GM19397 (cell line): Measurements from ENCODE around the gene TWNK.
"Not testable (repeated sequence)": the region's sequence is repeated elsewhere in the genome, so short reads cannot be mapped to it uniquely, and the experiment has no call there.

Experiments
- ATAC-seq: cut with Tn5 transposase; IDR thresholded peaks from one replicate; pipeline ENCODE4 v1.9.1; 2021; ENCODE audit warnings: mild to moderate bottlenecking, moderate library complexity; ENCODE audit not compliant: unreplicated experiment

The TWNK gene

DNA sequence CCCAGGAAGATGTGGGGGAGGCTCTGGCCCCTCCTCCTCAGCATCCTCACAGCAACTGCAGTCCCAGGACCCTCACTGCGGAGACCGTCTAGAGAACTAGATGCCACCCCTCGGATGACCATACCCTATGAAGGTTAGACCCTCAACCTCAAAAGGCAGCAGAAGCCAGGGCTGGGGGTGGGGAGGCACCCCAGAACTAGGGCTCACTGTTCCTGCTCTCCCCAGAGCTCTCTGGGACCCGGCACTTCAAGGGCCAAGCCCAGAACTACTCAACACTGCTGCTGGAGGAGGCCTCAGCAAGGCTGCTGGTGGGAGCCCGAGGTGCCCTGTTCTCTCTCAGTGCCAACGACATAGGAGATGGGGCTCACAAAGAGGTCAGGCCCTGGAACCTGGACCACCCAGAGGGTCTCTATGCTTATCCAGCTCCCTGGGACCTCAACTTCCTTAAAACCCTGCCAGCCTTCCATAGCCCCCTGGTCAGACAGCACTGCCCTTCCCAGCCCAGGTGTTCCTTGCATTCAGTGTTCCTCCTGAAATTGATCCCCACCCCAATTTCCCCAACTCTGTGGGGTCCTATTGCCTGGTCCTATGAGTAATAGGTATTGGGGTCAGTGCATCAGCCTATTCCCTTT lies 14.3 kb upstream of the TWNK start:
- ATAC-seq, result no peak

DNA sequence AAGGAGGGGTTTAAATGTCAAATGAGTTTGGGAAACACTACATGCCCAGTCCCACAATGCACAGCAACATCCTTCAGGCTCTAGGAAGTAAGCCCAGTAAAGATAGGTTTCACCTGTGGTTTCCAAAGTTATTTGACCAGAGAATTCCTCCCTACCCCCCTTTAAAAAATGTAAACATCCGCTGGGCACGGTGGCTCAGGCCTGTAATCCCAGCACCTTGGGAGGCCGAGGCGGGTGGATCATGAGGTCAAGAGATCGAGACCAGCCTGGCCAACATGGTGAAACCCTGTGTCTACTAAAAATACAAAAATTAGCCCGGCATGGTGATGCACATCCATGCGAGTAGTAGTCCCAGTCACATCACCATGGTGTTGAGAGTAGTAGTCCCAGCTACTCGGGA lies 11.9 kb upstream of the TWNK start:
- not testable (repeated sequence) for ATAC-seq

DNA sequence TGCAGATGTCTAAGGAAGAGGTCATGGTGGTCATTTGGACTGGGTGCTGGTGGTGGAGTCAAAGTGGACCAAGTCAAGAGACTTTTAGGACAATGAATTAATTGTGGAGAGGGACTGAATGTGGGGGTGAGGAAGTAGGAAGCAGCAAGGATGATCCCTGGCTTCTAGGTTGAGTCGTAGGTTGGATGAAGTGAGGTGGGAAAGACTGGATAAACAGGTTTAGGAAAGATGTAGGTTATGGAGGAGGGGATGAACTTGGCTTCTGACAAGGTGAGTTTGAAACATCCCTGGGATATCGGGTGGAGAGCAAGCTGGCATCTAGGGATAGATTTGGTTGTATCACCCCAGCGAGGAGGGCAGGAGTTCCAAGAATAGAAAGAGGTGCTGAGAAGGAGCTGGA lies 10.4 kb upstream of the TWNK start:
- ATAC-seq, result no peak

DNA sequence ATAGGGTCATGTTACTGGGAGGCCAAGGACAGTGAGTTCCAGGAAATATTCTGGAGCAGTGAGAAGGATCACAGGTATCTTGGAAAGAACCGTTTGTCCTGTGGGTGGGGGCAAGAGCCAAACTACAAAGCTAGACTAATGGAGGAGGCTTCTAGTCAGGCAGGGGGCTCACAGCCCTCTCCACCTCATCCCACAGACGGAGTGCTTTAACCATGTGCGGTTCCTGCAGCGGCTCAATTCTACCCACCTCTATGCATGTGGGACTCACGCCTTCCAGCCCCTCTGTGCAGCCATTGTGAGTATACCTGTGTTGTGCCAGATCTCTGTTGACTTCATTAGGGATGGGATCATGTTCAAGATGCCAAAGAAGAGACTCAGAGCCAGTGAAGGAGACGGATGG lies 9.9 kb upstream of the TWNK start:
- ATAC-seq, result no peak

DNA sequence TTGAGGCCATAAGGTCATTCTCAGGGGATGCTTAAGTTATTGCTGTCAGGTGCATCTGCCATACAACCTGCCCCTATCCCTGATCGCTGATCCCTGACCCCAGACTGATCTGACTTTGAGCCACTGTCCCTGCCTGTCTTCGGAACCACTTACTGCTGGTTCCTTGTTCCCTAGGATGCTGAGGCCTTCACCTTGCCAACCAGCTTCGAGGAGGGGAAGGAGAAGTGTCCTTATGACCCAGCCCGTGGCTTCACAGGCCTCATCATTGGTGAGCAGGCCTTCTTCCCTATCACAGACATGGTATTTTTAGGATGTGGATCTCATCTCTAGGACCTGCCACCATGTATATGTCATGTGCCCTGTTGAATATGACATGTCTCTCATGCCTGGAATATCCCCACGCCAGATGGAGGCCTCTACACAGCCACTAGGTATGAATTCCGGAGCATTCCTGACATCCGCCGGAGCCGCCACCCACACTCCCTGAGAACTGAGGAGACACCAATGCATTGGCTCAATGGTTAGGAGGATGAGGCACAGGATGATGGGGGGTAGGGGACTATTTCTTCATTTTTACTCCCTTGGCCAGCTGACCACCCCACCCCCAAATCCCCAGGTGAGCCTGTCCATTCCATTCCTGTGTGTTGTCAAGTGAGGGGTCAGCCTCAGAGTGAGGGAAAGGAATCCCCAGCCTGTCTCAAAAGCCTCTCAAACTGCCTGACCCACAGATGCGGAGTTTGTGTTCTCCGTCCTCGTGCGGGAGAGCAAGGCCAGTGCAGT lies 9.0 kb upstream of the TWNK start:
- no peak for ATAC-seq

DNA sequence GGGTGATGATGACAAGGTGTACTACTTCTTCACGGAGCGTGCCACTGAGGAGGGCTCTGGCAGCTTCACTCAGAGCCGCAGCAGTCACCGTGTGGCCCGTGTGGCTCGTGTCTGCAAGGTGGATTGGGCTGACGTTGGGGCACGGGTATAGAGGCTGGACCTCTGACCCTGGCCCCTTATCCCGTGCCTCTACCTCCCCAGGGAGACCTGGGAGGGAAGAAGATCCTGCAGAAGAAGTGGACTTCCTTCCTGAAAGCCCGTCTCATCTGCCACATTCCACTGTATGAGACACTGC lies 8.5 kb upstream of the TWNK start:
- no peak for ATAC-seq

DNA sequence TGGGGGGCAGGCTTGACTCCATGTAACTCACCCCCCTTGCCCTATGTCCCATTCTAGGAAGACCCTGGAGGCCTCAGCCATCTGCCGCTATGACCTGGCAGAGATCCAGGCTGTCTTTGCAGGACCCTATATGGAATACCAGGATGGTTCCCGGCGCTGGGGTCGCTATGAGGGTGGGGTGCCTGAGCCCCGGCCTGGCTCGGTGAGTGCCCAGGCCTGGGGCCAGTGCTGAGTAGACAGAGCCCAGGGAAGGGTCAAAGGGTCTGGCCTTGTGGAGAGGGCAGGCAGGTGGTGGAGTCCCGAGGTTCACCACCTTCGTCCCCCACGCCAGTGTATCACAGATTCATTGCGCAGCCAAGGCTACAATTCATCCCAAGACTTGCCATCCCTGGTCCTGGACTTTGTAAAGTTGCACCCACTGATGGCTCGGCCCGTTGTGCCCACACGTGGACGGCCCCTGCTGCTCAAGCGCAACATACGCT lies 7.5 kb upstream of the TWNK start:
- ATAC-seq, result no peak

DNA sequence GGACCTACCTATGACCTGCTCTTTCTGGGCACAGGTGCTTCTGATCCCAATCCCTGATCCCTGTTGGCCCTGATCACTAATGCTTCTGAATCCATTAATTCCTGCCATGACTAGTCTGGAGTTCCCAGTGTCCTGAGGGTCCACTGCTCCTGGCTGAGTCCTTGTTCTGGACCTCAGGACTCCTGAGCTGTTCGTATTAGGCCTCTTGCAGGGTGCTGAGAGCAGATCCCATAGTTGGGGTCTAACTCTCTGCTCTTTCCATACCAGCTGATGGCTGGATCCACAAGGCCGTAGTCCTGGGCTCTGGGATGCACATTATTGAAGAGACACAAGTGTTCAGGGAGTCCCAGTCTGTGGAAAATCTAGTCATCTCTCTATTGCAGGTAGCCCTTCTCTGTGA lies 7.0 kb upstream of the TWNK start:
- ATAC-seq, result no peak

DNA sequence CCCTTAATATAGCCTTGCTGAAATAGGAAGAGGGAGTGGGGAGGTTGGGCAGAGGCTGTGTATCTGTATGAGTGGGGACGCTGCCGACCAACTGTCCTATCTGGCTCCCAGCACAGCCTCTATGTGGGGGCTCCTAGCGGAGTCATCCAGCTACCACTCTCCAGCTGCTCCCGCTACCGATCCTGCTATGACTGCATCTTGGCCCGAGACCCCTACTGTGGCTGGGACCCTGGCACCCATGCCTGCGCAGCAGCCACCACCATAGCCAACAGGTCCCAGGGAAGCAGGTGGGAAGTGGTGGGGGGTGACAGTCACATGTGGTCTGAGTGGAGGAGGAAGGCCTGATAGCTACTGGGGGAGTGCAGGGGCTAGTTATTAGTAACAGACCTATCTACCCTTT lies 6.6 kb upstream of the TWNK start:
- no peak for ATAC-seq

DNA sequence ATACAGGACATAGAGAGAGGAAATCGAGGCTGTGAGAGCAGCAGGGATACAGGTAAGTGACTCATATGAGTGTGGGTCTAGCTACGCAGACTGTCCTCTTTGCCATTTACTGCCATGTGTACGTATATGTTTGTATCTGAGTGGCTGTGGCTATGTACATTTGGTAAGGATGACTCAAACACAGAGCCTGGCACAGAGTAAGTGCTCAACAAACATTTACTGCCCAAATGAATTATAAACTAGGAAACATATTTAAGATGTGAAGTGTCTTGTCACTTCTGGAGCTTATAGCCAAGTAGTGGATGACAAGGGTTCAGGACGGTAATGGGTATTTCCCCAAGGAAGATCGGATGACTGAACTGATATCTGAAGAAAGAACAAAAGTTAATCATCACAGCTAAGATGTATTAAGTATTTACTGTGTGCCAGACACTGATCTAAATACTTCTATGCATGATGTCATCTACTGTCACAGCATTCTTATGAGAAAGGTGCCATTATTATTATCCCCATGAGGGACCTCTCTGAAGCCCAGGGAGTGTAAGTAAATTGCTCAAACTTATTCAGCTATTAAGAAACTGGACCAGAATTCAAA lies 6.1 kb upstream of the TWNK start:
- no peak for ATAC-seq

DNA sequence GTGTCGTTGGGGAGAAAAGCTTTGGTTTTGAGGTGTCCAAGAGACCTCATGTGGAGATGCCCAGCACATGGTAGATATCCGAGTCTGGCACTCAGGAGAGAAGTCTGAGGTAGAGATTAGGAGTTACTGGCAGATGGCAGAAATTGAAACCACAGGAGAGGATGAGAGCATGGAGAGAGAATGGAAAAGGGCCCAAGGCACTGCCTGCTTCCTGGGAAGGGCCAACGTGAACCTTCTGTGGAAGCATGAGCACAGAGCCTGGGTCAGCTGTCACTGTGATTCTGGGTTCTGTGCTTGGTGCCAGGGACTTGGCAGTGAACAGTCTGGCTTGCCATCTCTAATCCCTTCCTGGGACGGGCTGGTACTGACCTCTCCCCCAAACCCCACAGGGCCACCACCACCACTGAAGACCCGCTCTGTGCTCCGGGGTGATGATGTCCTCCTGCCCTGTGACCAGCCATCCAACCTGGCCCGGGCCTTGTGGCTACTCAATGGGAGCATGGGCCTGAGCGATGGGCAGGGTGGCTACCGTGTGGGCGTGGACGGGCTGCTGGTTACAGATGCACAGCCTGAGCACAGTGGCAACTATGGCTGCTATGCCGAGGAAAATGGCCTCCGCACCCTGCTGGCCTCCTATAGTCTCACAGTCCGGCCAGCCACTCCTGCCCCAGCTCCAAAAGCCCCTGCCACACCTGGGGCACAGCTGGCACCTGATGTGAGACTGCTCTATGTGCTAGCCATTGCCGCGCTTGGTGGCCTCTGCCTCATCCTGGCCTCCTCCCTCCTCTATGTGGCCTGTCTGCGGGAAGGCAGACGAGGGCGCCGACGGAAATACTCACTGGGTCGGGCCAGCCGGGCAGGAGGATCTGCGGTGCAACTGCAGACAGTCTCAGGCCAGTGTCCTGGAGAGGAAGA lies 4.2 kb upstream of the TWNK start:
- ATAC-seq, result no peak

DNA sequence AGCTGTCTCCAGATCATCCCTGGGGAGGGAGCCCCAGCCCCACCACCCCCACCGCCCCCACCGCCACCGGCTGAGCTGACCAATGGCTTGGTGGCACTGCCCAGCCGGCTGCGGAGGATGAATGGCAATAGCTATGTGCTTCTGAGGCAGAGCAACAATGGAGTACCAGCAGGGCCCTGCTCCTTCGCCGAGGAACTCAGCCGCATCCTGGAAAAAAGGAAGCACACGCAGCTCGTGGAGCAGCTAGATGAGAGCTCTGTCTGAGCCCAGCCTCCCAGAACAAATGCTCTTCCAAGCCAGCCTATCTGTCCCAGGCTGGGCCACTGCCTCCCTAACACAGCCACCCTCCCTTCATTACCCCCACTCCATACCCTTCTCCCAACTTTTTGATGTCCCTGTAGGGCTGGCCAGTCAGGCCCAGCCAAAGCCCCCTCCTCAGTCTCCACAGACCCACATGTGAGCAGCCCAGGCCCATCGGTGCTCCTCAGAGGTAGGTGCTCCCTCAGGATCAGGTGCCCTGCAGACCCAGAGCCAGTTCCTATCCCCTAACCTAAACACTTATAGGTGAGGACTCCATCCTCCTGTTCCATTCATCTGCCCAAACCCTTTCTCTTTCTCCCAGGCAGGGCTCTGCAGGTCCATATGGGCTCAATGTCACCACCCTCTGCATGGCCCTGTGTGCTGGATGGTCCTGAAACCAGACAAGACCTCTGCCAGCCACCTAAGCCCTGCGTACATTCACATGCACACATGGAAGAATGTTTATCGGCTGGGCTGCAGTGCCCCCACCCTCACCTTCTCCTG lies 3.3 kb upstream of the TWNK start:
- ATAC-seq, result no peak

DNA sequence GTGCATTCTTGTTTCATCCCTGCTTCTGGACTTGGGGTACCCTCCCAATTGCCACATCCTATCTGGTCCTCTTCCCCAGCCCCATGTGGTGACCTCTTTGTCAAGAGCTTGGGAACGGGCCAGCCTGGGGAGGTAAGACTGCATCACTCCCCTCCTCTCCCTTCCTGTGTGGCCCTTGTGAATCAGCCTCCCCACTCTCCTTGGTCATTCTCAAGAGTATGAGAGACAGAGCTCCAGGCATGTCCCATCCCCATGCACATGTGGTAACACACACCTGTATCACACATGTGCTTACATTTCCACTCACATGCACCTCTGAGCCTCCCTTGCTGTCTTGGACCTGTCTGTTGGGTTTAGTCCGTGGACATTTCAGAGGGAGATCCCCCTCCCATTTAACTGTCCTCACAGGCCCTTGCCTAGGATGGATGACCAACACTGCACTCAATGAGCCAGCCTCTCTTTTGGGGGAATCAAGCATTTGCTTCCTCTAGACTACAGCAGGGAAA lies 2.6 kb upstream of the TWNK start:
- no peak for ATAC-seq

DNA sequence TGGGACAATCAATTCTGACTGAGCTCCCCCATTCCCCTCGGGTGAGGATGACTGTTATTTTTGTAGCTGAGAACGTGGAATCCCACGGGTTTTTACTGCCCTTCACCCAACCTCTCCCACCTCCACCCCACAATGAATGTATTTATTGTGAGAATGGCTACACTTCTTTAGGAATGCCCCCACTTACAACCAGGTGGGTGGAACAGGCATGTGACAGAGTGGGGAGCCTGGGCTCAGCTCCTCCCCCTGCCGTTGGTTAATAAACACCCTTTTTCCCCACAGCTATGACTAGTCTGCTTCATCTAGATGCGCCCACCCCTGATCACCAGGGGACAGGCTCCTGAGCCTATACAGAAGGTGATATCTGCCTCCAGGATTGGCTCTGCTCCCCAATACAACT lies 2.0 kb upstream of the TWNK start:
- no peak for ATAC-seq

DNA sequence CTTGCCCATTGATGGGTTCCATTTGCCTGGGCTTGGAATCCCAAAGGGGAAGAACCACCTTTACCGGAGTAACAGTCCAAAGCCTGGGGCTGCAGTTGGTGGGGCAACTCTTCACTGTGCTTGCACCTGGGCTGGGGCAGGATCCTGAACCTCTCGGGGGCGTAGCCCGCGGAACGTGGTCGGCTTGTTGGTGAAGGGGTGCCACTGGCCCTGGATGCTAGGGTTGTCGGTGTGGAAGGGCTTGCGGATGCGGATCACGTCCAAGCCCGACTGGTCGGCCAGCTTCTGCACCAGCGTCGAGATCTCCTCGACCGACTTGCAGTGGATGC lies 756 bp upstream of the TWNK start:
- no peak for ATAC-seq

DNA sequence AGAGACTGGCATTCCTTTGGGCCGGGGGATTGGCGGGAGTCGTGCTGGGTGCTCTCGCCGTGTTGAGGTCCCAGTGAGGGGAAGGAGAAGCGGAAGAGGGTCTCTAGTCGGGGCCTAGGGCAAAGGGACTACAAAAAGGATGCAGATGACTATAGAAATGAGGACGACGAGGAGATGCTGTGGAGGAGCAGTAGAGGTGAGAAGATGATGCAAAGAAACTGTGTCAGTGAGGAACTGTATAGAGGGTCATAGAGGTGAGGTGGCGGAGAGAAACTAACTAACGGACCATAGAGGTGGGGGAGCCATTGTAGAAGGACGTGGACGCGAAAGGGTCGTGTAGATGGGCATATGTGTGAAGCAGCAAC lies 324 bp downstream of the TWNK start:
- ATAC-seq, result no peak

DNA sequence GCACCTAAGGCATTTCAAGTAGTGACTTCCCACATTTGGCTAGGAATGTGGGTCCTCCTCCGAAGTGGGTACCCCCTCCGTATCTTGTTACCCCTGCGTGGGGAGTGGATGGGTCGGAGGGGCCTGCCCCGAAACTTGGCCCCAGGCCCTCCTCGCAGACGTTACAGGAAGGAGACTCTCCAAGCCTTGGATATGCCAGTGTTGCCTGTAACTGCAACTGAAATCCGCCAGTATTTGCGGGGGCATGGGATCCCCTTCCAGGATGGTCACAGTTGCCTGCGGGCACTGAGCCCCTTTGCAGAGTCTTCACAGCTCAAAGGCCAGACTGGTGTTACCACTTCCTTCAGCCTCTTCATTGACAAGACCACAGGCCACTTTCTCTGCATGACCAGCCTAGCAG lies 823 bp downstream of the TWNK start:
- ATAC-seq, result no peak

DNA sequence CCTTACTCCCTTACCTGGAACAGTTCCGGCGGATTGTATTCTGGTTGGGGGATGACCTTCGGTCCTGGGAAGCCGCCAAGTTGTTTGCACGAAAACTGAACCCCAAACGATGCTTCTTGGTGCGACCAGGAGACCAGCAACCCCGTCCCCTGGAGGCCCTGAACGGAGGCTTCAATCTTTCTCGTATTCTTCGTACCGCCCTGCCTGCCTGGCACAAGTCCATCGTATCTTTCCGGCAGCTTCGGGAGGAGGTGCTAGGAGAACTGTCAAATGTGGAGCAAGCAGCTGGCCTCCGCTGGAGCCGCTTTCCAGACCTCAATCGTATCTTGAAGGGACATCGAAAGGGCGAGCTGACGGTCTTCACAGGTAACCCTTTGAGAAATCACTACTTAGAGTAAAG lies 1.7 kb downstream of the TWNK start:
- ATAC-seq, result no peak

DNA sequence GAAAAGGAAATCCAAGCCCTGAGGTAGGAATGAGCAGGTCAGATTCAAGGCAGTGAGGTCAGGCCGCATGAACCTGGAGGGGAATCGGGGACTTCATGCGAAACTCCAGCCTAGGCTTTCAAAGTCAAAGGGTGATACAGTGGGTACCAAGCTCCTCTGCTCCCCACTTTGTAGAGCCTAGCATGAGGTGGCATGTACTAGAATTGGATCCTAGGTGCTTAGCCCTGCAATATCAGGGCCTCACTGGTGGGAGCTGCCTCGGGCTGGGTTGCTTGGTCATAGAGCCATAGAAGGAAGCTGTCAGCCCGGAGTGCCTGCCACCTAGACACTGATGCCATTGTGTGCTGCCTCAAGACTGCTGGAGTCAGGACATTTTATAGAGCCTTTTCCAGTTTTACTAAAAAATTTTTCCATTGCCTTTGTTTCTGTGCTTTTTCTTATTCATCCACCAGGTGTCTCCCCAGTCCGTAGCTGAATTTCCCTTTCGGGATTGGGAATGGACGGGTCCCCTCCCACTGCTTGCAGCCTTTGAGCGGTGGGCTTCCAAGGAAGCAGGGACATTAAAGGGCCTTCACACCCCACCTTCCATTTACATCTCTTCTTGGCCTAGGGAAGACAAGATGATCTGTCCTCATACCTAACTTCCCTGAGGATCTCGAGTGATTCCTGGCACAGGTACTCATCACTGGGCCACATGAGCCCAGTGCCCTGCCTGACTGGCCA lies 6.8 kb downstream of the TWNK start:
- no peak for ATAC-seq

DNA sequence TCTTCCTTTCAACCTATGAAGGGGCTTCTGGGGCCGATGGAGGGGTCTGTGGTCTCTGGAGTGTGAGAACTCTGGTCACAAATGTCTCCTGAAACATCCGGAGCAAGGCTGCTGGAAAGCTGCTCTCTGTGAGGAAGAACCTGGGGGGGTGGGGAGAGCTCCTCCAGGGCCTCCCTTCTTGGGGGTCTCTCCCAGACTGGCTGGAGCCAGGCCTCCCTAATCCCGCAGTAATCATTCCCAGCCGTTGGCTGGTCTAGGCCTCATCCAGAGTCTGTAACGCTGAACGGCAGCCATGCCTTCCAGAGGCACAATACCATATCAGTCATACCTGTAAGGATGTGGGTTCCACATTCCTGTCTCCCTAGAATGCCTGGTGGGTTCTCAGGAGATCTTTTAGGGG lies 7.8 kb downstream of the TWNK start:
- no peak for ATAC-seq
